HG03354 (cell line): ENCODE measurements around the gene PDE7B.
"Not testable (repeated sequence)": the region's sequence is repeated elsewhere in the genome, so short reads cannot be mapped to it uniquely, and the experiment has no call there.

Source experiments
- ATAC-seq: cut with Tn5 transposase; IDR thresholded peaks from one replicate; pipeline ENCODE4 v1.9.1; 2021; ENCODE audit warnings: mild to moderate bottlenecking; ENCODE audit not compliant: unreplicated experiment, poor library complexity, severe bottlenecking

PDE7B gene

DNA sequence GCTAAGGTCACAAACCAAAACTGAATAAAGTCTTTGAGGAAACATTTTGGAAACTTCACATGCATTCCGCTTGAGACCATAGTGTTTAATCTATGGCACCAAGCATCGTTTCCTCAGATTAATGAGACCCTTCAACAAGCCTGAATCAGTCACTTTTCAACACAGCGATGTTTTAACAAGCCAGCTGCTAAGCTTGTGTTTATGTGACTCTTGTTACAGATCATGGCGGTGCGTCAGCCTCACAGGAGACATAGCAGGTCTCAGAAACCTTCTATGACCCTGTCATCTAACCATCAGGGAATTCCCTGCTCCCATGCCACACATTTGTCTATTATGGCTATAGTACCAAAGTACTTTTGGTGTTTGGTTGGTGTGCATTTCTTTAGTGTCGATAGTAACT is 341.4 kb downstream of the PDE7B start:
- ATAC-seq: no peak

DNA sequence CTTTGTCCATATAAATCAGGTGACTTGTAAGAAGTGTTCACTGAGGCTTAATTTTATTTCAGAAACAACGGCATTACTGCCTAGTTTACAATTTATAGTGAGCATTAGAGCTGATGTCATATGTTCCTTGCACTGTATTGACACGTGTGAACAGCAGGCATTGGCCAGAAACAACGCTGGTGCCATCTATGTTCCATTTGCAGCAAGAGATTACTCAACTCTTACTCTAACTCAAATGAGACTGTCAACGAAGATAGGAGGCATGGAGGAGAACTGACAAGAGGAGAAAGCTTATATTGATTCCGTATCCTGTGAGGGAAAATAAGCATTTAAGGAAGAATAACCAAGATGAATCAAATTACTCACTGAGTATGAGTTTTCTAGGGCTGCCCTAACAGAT is 350.2 kb downstream of the PDE7B start:
- ATAC-seq: no peak

DNA sequence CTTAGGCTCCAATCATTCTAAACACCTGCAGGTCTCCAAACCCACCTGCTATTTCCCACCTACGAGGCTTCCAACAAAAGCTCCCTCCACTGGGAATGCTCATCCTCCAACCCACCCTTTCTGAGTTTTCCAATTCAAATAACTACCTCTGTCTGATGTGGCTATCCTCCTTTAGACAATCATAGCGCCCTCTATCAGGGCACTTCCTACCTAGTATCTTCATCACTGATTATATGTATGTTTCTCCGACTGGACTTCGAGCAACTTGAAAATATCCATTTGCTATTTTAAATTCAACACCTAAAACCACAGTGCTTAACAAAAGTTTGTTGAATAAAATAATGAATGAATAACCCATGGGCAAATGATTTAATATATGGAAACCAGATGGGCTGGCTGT is 357.3 kb downstream of the PDE7B start:
- no peak for ATAC-seq

DNA sequence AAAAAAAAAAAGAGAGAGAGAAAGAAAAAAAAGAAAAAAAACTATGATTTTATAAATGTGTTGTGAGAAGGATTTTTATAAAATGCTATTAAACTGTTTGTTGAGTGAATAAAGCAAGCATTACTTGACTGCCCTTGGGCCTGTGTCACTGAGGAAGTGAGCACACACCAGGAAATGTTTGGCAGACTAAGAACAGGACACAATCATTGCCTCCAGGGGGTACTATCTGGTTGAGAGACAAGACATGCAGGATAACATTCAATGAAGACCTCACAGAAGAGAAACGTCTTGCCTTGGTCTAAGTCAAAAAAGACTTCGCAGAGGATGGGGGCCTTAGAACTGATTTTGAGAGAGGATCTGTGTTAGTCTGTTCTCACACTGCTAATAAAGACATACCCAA is 358.0 kb downstream of the PDE7B start:
- no peak for ATAC-seq

DNA sequence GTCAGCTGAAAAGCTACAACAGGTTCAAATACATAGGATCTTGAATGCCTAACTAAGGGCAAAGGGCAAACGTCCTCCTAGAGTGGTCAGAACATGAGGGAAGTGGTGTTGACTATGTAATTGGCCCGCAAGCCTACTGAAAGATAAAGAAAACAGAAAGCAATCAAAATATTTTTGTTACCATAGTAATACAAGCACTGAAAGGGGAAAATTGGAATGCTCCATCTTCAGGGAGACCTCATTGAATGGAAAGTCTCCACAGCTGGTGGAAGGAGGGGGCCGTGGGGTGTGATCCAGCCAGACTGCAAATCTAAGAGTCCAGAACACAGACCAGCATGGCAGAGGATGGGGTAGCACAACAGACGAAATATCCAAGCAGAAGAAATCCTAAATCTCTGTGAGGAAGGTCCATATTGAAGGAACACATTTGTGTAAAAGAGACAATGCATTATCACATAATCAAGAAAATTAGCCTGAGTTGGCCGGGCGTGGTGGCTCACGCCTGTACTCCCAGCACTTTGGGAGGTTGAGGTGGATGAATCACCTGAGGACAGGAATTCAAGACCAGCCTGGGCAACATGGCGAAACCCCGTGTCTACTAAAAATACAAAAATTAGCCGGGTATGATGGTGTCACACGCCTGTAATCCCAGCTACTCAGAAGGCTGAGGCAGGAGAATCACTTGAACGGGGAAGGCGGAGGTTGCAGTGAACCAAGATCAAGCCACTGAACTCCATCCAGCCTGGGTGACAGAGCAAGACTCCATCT is 359.1 kb downstream of the PDE7B start:
- no peak for ATAC-seq

DNA sequence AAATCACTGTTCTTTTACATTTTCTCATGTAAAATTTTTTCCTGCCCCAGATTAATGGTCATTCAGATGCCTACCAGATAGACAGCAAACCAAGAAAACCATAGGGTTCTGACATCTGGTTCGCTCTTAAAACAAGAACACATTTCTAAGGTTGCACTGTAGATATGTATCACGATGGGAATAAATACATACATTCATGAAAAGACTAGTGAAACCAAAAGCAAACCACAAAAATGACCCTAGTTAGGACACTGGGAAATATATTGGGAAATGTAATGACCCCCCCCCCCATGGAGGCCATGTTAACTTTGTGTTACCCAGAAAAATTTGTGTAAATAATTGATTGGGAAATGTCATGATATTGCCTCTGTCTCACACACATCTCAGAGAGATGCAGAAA is 361.1 kb downstream of the PDE7B start:
- ATAC-seq: no peak

DNA sequence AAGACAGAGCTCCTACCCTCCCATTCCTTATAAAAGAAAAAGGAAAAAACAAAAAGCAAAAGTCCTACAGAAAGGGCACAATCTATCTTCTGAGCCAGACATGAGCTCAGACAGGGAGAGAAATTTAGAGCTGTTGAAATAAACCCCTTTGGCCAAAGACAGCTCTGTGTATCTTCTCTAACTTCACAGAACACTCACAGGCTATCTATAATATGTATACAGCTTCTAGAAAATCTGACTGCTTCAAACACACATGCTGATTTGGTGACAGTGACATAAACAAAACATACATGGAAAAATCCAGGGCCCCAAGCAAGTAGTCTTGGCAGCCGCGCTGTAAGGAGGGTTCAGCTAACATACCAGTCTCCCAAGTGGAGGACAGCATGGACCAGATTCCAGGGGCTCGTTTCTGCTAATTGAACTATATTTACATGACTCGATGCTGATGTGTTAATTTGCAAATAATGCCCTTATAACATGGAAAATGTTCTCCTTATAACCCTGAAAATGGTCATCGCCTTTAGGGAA is 361.6 kb downstream of the PDE7B start:
- ATAC-seq: no peak

DNA sequence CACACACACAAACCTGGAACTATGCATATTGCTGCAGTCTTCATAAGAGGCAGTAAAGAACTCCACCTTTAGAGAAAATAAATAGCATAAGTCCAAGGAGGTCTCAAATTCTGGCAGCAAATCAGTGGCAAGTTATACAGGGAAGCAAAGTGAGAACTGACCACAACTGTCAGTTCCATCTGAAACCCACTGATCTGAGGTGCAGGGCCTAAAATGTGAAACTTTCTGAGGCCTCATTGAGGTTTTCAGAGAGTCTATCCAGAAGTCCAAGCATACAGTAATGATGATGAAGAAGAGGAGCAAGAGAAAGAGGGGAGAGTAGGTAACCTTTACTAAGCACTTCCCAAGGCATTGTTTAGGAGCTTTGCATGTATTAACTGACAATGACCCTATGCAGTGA is 362.4 kb downstream of the PDE7B start:
- ATAC-seq: no peak

DNA sequence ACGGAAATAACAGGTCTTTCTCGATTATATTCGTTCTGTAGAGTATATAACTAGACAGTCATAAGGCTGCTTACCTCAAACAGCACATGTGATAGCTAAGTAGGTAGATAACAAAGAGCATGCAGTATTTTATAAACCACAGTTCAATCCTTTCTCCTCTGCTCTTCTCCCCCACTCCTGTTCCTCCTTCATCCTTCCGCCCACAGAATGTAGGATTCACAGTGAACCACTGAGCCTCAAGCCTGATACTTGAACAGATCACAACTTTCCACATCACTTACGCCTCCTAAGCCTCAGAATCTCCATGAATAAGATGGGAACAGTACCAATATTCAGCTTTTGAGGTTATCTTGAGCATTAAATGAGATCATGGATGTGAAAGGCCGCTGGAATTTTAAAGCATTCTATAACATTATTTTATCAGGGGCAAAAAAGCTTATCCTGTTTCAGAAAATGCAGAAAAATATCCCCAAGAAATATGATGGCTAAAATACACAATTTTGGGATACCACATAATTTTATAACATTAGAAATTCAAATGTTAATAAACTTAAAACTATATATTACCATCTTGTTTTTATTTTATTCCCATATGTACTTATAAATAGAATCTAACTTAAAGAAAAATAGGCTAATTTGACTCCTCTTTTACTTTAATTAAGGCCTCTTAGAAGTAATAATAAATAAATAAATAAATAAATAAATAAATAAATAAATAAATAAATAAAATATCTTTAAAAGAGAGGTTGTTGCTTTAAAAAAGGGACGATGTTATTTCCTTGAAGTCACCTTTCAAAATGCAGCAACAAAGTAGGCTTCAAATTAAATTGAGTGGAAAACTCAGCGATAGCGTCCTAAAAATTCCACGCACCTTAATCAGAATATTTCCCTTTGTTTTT is 365.3 kb downstream of the PDE7B start:
- no peak for ATAC-seq

DNA sequence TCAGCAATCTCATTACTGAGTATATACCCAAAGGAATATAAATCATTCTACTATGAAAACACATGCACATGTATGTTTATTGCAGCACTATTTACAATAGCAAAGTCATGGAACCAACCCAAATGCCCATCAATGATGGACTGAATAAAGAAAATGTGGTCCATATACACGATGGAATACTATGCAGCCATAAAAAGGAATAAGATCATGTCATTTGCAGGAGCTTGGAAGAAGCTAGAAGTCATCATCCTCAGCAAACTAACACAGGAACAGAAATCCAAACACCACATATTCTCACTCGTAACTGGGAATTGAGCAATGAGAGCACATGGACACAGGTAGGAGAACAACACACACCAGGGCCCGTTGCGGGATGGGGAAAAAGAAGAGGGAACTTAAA is 373.5 kb downstream of the PDE7B start:
- ATAC-seq: not testable (repeated sequence)

DNA sequence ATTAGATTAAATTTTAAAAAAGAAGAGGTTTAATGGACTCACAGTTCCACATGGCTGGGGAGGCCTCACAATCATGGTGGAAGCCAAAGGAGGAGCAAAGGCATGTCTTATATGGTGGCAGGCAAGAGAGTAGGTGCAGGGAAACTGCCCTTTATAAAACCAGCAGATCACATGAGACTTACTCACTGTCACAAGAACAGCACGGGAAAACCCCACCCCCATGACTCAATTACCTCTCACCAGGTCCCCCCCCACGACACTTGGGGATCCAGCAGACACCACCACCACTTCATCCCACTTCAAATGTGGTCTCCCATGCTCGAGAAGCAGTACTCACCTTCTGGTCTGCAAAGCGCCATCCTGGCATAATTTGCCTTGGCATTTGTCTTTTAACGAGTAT is 374.0 kb downstream of the PDE7B start:
- ATAC-seq: no peak

DNA sequence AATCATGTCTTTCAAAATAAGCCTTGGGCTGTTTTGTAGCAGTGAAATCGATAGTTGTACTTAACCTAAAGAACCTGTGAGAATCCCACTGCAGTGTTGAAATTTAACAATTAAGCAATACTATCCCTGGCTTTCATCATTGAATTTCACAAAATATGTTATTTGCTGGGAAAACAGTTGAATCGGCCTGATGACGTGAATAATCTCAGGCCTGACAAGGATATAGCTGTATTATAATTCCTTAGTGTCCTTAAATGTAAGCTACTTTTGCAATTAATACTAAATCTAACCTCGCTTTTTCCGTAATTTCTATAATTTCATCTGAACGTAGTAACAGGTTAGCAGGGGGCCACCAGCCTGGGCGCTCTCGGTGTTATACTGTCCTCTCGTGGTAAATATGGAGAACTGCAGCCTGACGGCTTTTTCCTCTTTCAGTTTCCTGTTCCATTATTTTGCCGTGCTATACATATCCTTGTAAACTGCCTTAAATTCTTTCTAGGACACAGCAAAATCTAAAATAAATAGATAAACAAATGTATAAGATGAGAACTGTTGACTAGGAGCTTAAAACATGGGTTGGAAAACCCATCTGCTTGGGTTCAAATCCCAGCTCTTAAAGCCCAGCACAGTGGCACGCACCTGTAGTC is 374.6 kb downstream of the PDE7B start:
- peak; percentile 91 for ATAC-seq

DNA sequence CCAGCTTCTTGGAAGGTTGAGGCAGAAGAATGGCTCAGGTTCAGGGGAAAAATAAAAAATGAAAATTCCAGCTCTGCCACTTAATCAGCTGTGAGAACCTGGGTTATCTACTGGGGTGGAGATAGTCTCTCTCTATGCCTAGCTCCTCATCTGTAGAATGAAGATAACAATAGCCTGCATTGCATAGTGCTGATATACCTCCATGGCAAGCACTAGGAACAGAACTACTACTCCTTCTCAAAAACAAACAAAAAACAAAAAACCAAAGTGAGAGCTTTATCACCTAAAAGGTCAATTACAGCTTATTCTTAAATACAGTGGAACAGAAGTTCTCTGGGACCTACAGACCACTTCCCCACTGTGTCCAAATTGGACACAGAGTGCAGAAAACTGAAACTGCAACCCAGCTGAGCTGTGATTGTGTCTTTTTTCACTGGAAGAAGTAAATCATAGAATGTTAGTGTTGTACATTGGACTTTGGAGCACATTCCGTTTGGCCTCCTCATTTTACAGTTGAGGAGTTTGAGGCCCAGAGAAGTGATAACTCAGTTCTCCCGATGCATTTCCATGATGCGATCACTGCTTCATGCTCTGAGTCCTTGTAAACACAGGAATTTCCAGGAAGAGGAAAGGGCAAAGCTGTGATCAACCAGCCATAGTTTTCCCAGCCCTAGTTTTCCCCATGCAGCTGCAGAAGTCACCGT is 375.3 kb downstream of the PDE7B start:
- ATAC-seq: peak; percentile 37

DNA sequence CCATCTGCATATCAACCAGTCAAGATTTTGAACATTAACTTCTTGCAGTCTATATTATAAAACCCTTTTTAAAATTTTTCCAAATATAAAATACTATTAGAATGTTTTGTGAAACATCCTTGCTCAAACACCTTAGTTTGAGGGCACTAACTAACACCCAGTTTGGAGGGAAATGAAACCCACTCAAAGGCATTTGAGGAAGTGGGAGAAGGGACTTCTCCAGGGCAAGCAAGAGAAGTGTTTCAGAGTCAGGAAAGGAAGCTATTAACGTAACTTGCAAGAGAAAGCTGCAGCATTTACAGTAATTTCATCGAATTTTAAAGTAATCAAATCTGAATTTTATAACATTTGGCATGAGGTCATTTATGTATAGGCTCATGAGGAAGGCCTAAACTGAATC is 377.3 kb downstream of the PDE7B start:
- no peak for ATAC-seq

DNA sequence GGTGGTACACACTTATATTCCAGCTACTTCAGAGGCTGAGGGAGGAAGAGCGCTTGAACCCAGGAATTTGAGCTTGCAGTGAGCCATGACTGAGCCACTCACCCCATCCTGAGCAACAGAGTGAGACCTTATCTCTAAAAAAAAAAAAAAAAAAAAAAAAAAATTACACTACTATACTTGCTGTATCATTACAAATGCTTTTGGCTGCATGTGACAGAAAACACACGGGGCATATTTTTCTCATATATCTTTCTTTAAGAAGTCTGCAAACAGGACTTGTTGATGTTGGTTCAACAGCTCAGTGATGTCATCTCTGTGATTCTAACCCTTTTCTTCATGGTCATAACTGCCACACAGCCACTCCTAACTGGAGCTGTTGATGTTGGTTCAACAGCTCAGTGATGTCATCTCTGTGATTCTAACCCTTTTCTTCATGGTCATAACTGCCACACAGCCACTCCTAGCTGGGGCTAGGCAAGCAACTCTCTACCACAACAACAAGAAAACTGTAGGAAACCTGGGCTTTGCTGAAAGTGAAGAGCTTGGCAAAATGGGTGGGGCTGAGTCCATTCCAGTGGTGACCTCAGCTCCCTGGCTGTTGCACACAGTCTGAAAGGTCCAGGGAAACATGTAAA is 378.8 kb downstream of the PDE7B start:
- no peak for ATAC-seq

DNA sequence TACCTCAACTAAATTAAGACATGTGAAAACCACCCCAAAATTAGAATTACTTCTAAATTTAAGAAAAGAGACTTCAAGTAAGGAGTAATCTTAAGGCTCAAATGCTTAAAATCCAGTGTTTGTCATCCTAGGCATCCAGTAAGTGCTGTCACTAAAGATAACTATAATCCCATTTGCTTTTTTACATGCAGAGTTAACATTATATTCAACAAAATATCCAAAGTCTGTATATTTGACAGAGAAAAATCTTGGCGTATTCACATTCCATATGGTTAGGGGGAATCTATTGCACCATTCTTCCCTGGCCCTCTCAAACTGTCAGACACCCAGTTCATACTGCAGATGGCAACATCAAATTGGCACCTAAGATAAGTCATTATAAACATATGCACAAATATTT is 381.2 kb downstream of the PDE7B start:
- ATAC-seq: no peak

DNA sequence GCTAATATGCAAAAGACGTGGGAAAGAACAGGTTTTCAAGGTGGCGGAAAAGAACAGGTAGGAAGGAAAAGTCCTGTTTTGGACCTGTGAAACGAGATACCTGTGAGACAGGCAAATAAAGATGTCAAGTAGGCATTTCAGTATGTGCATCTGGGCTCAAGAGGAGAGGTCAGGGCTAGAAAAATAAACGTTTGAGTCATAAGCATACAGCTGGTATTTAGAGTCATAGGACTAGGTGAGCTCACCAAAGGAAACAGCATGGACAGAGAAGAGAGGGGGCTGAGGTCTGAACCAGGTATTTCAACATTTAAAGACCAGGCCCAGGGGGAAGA is 383.7 kb downstream of the PDE7B start:
- ATAC-seq: no peak

DNA sequence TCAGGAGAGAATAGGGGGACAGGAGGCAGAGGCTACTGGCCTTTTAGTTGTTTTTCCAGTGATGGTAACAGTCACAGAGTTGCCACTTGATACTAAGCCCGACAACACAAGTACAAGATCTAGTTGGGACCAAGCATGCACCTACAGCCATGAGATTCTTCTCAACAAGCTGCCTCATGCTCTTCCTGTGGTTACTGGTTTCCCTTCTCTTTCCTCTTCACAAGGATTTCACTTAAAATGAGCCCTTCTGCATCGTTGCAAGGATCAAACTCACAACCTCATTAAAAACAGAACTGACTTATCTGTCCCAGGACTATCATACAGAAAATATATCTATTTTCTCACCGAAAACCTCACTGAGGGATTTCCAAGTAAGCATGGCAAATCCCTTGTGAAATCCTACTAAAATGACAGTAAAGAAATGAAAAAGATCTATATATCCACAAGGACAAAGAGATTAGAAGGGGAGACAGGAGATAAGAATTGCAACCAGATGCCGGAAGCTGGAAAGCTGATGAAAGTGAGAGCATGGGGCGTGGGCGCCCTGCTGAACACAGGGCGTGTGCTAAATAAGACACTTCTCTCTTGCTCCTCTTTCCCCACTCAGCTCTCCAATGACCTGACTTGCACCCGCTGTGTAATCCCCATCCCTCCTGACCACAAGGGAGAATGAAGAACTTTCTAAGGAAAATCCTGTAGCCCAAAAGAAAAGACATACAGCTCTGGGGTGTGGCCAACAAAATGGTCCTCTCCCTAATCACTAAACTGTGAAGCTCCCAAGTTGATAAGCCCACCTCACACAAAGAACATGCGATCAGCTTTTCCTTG is 385.2 kb downstream of the PDE7B start:
- no peak for ATAC-seq
